NB4 (cell line): ENCODE results near the gene PCCA.

Experiments used
- CTCF ChIP-seq: IDR thresholded peaks from one replicate; pipeline ENCODE4 v1.5.1; 2012; ENCODE audit warnings: low read depth, low read length
- MAX ChIP-seq: IDR thresholded peaks from 2 replicates; pipeline ENCODE4 v1.6.1; 2011; ENCODE audit warnings: low read depth, low read length
- MYC ChIP-seq: IDR thresholded peaks from 2 replicates; pipeline ENCODE4 v1.6.1; 2011; ENCODE audit warnings: low read depth, low read length
- POLR2A ChIP-seq: IDR thresholded peaks from 2 replicates; pipeline ENCODE4 v1.6.1; 2011; ENCODE audit warnings: mild to moderate bottlenecking; ENCODE audit not compliant: insufficient read length; ENCODE audit errors: extremely low read depth

- TF ChIP-seq CTCF: peak; percentile 6
- no peak for TF ChIP-seq POLR2A
- peak; percentile 75 for TF ChIP-seq MAX
- TF ChIP-seq MYC: 0 out of 2 replicates have a peak, but pooled peaks have one; percentile 19
Observed at GRCh38 chr13:100491164-100491842, 402.4 kb downstream of the PCCA start.
